Osteoblast (primary cell): ENCODE measurements around the gene SLC9A2. TPM values are rescaled to one million over a fixed set of nuclear protein-coding genes. Genes with fewer than 3 reads are reported as not detected.

Source experiments
- DNase-seq: peaks from one replicate; pipeline ENCODE4 v3.0.0; 2011; ENCODE audit warnings: low spot score, mixed read lengths; ENCODE audit not compliant: insufficient read length; ENCODE audit errors: missing footprints
- H2AFZ ChIP-seq: 2 replicates; pipeline ENCODE4 v1.6.0; 2011; ENCODE audit warnings: mild to moderate bottlenecking, low read length
- H3K27ac ChIP-seq: 2 replicates; pipeline ENCODE4 v1.5.1; 2011; ENCODE audit warnings: mild to moderate bottlenecking, low read depth, low read length, moderate library complexity
- H3K27me3 ChIP-seq: 2 replicates; pipeline ENCODE4 v1.6.0; 2012; ENCODE audit warnings: mild to moderate bottlenecking, control low read depth, inconsistent platforms, low read length, moderate library complexity; ENCODE audit not compliant: insufficient read depth
- H3K36me3 ChIP-seq: 2 replicates; pipeline ENCODE4 v1.5.1; 2011; ENCODE audit warnings: mild to moderate bottlenecking, low read length, control low read depth, moderate library complexity; ENCODE audit not compliant: insufficient read depth
- H3K4me1 ChIP-seq: 2 replicates; pipeline ENCODE4 v1.5.1; 2011; ENCODE audit warnings: mild to moderate bottlenecking, low read length, control low read depth, moderate library complexity; ENCODE audit not compliant: insufficient read depth
- H3K4me2 ChIP-seq: 2 replicates; pipeline ENCODE4 v1.6.0; 2011; ENCODE audit warnings: mild to moderate bottlenecking, low read length; ENCODE audit not compliant: insufficient read depth
- H3K4me3 ChIP-seq: fragments of 200-600 bp; sonication (generic); 3 replicates; pipeline ENCODE4 v1.5.1; 2012; ENCODE audit warnings: mild to moderate bottlenecking, low read length, inconsistent platforms; ENCODE audit not compliant: insufficient read depth
- H3K79me2 ChIP-seq: 2 replicates; pipeline ENCODE4 v1.6.0; 2012; ENCODE audit warnings: mild to moderate bottlenecking, low read length, control low read depth, inconsistent platforms; ENCODE audit not compliant: insufficient read depth
- H3K9me3 ChIP-seq: 2 replicates; pipeline ENCODE4 v1.5.1; 2011; ENCODE audit warnings: low read depth, low read length, control low read depth
- H4K20me1 ChIP-seq: 2 replicates; pipeline ENCODE4 v1.6.0; 2012; ENCODE audit warnings: mild to moderate bottlenecking, low read length, control low read depth; ENCODE audit not compliant: insufficient read depth
- CTCF ChIP-seq: IDR thresholded peaks from 2 replicates; pipeline ENCODE4 v1.5.1; 2011; ENCODE audit warnings: mild to moderate bottlenecking, low read depth, low read length, moderate library complexity; ENCODE audit errors: extremely low read depth
- total RNA-seq: library from RNA; depleted of rRNA; stranded (reverse); fragments of >200 nt; gene quantifications from 2 replicates; pipeline ENCODE4 v1.2.3, GENCODE V29; 2012

SLC9A2 gene
- total RNA-seq, 1 donor = under 0.01 TPM

- no peak overlapping the region for H3K27ac ChIP-seq
- H2AFZ ChIP-seq = no peak overlapping the region
- H3K79me2 ChIP-seq = no peaks in the 10 kb centered on the region
- no peak for TF ChIP-seq CTCF
- H3K4me2 ChIP-seq = no peak overlapping the region
- H3K4me1 ChIP-seq = no peaks in the 10 kb centered on the region
- no peak overlapping the region for H3K4me3 ChIP-seq
- no peaks in the 10 kb centered on the region for H4K20me1 ChIP-seq
- H3K27me3 ChIP-seq = no peaks in the 10 kb centered on the region
- H3K9me3 ChIP-seq = no peaks in the 10 kb centered on the region
- H3K36me3 ChIP-seq = no peaks in the 10 kb centered on the region
- DNase-seq = no peak
These were observed 21.6 kb upstream of the SLC9A2 start for GRCh38 chr2:102597788-102598187.

DNA sequence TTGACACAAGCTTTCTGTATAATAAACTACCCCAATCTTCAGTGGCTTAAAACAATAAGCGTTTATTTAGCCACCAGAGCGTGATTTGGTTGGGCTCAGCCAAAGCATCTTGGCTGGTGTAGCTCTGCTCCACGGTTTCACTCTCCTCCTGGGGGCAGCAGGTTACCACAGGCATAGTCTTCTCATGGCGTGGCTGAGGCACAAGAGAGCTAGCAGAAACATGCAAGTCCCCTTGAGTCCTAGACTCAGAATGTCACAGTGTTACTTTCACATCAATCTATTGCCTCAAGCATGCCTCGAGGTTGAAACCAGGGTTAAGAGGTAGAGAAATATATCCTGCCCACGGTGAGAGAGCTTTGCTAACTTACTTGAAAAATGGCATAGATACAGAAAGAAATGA, 19.9 kb upstream of the SLC9A2 start:
- H4K20me1 ChIP-seq = no peaks in the 10 kb centered on the region
- H3K4me2 ChIP-seq = no peak overlapping the region
- H3K27me3 ChIP-seq = no peaks in the 10 kb centered on the region
- H3K27ac ChIP-seq = no peak overlapping the region
- H3K36me3 ChIP-seq = no peaks in the 10 kb centered on the region
- no peaks in the 10 kb centered on the region for H3K9me3 ChIP-seq
- no peaks in the 10 kb centered on the region for H3K79me2 ChIP-seq
- no peak for TF ChIP-seq CTCF
- H3K4me3 ChIP-seq = no peak overlapping the region
- no peaks in the 10 kb centered on the region for H3K4me1 ChIP-seq
- no peak for DNase-seq
- no peak overlapping the region for H2AFZ ChIP-seq

- DNase-seq = no peak
- H3K27ac ChIP-seq = no peak overlapping the region
- H3K27me3 ChIP-seq = no peaks in the 10 kb centered on the region
- TF ChIP-seq CTCF = no peak
- no peaks in the 10 kb centered on the region for H3K36me3 ChIP-seq
- no peak overlapping the region for H2AFZ ChIP-seq
- H3K9me3 ChIP-seq = no peaks in the 10 kb centered on the region
- H3K79me2 ChIP-seq = no peaks in the 10 kb centered on the region
- no peak overlapping the region for H3K4me3 ChIP-seq
- no peaks in the 10 kb centered on the region for H3K4me1 ChIP-seq
- no peak overlapping the region for H3K4me2 ChIP-seq
- H4K20me1 ChIP-seq = no peaks in the 10 kb centered on the region
These were observed 17.6 kb upstream of the SLC9A2 start for GRCh38 chr2:102601730-102602129.

- DNase-seq = no peak
These were observed 15.4 kb upstream of the SLC9A2 start for GRCh38 chr2:102603904-102604303.

More at GRCh38 chr2:102603904-102604303, 15.4 kb upstream of the SLC9A2 start:
- Histone ChIP-seq H3K4me2 (no peak overlapping the region), H3K27ac (no peak overlapping the region), H3K36me3 (no peaks in the 10 kb centered on the region), H3K79me2 (no peaks in the 10 kb centered on the region), H3K4me1 (no peaks in the 10 kb centered on the region), H4K20me1 (no peaks in the 10 kb centered on the region), H3K27me3 (no peaks in the 10 kb centered on the region), H3K9me3 (no peaks in the 10 kb centered on the region), H3K4me3 (no peak overlapping the region), H2AFZ (no peak overlapping the region)
- no peak for TF ChIP-seq CTCF
